Measurements from ENCODE around the gene TTC31.

The TTC31 gene

GRCh38 chr2:74515271-74515980 is 32.5 kb downstream of the TTC31 start:
- Histone ChIP-seq H3K4me3 (ENCODE audit: control insufficient read depth in 1 of 7, extremely low read depth in 1 of 7, insufficient read depth in 4 of 7, low read depth in 2 of 7, low read length in 6 of 7) (peak overlapping the region in 5 of 7 experiments; percentile 39 to 64 (median 56)), H3K36me3 (ENCODE audit: control insufficient read depth in 4 of 4, insufficient read depth in 4 of 4, low read length in 3 of 4) (no peaks in the 10 kb centered on the region), H3K27ac (ENCODE audit: insufficient read depth in 1 of 2, low read depth in 1 of 2, low read length in 2 of 2, poor library complexity in 1 of 2, severe bottlenecking in 2 of 2) (no peak overlapping the region), H3K27me3 (replicated peaks in 2 of 5; ENCODE audit: control insufficient read depth in 4 of 5, insufficient read depth in 5 of 5, low read length in 4 of 5) (peaks cover 15 to 99% (median 57%) of the 10 kb centered on the region in 5 experiments), H3K9me3 (ENCODE audit: control extremely low read depth in 1 of 5, control insufficient read depth in 4 of 5, insufficient read depth in 2 of 5, low read depth in 1 of 5, low read length in 4 of 5) (peaks cover 0 to 6% (median 0%) of the 10 kb centered on the region in 5 experiments), H3K4me1 (ENCODE audit: control extremely low read depth in 1 of 4, control insufficient read depth in 4 of 4, insufficient read depth in 4 of 4, low read length in 3 of 4) (peaks cover 0 to 38% (median 30%) of the 10 kb centered on the region in 4 experiments)
- POLR2A ChIA-PET: interaction anchor here (1.1 kb wide), 1 partner anchor 11 kb away, joined by 3 read pairs; the partner anchor contains the start of gene DQX1
- CTCF ChIA-PET: interaction anchor here (1.1 to 9.0 kb wide), 7 partner anchors 7 to 73 kb away, joined by 3 to 53 read pairs (median 7); partner anchors contain the start of genes AUP1, CCDC142, HTRA2 and PCGF1
- DNase-seq: no peak
- WGBS (ENCODE audit: insufficient coverage): 3% methylated on average over 51 of the region's 60 CpGs

- CTCF ChIA-PET: interaction anchor here (1.7 to 9.0 kb wide), 5 partner anchors 7 to 72 kb away, joined by 6 to 53 read pairs (median 14); partner anchors contain the start of genes AUP1, HTRA2 and PCGF1
- H3K27ac ChIP-seq (ENCODE audit: insufficient read depth in 1 of 2, low read depth in 1 of 2, low read length in 2 of 2, poor library complexity in 1 of 2, severe bottlenecking in 2 of 2): no peak overlapping the region
- H3K4me3 ChIP-seq (ENCODE audit: control insufficient read depth in 1 of 7, extremely low read depth in 1 of 7, insufficient read depth in 4 of 7, low read depth in 2 of 7, low read length in 6 of 7): peak overlapping the region in 6 of 7 experiments; percentile 26 to 64 (median 52)
- peaks cover 0 to 38% (median 30%) of the 10 kb centered on the region in 4 experiments for H3K4me1 ChIP-seq (ENCODE audit: control extremely low read depth in 1 of 4, control insufficient read depth in 4 of 4, insufficient read depth in 4 of 4, low read length in 3 of 4)
- H3K27me3 ChIP-seq (replicated peaks in 2 of 5; ENCODE audit: control insufficient read depth in 4 of 5, insufficient read depth in 5 of 5, low read length in 4 of 5): peaks cover 13 to 95% (median 56%) of the 10 kb centered on the region in 5 experiments
- POLR2A ChIA-PET: interaction anchor here (0.9 to 1.1 kb wide), 2 partner anchors 10 to 13 kb away, joined by 3 read pairs; partner anchors contain the start of genes AUP1 and DQX1
- no peaks in the 10 kb centered on the region for H3K36me3 ChIP-seq (ENCODE audit: control insufficient read depth in 4 of 4, insufficient read depth in 4 of 4, low read length in 3 of 4)
- peak in 2 of 3 donors; percentile 70 to 73 for DNase-seq
- 3% methylated on average over 63 of the region's 72 CpGs for WGBS (ENCODE audit: insufficient coverage)
- peaks cover 0 to 6% (median 0%) of the 10 kb centered on the region in 5 experiments for H3K9me3 ChIP-seq (ENCODE audit: control extremely low read depth in 1 of 5, control insufficient read depth in 4 of 5, insufficient read depth in 2 of 5, low read depth in 1 of 5, low read length in 4 of 5)
Measured at GRCh38 chr2:74515981-74516633, 33.2 kb downstream of the TTC31 start.

- DNase-seq: no peak
- Histone ChIP-seq H3K36me3 (ENCODE audit: control insufficient read depth in 4 of 4, insufficient read depth in 4 of 4, low read length in 3 of 4) (no peaks in the 10 kb centered on the region), H3K4me1 (ENCODE audit: control extremely low read depth in 1 of 4, control insufficient read depth in 4 of 4, insufficient read depth in 4 of 4, low read length in 3 of 4) (peaks cover 0 to 38% (median 30%) of the 10 kb centered on the region in 4 experiments), H3K4me3 (ENCODE audit: control insufficient read depth in 1 of 7, extremely low read depth in 1 of 7, insufficient read depth in 4 of 7, low read depth in 2 of 7, low read length in 6 of 7) (peak overlapping the region in 3 of 7 experiments; percentile 47 to 64 (median 62)), H3K27me3 (replicated peaks in 2 of 5; ENCODE audit: control insufficient read depth in 4 of 5, insufficient read depth in 5 of 5, low read length in 4 of 5) (peaks cover 13 to 92% (median 51%) of the 10 kb centered on the region in 5 experiments), H3K9me3 (ENCODE audit: control extremely low read depth in 1 of 5, control insufficient read depth in 4 of 5, insufficient read depth in 2 of 5, low read depth in 1 of 5, low read length in 4 of 5) (peaks cover 0 to 6% (median 0%) of the 10 kb centered on the region in 5 experiments), H3K27ac (ENCODE audit: insufficient read depth in 1 of 2, low read depth in 1 of 2, low read length in 2 of 2, poor library complexity in 1 of 2, severe bottlenecking in 2 of 2) (no peak overlapping the region)
- WGBS (ENCODE audit: insufficient coverage): 76% methylated on average over 13 of the region's 13 CpGs
- CTCF ChIA-PET: interaction anchor here (1.5 to 9.0 kb wide), 5 partner anchors 8 to 71 kb away, joined by 4 to 53 read pairs (median 14); partner anchors contain the start of genes AUP1, HTRA2 and PCGF1
- POLR2A ChIA-PET: interaction anchor here (0.9 to 1.1 kb wide), 2 partner anchors 10 to 12 kb away, joined by 3 read pairs; partner anchors contain the start of genes AUP1 and DQX1
Measured at GRCh38 chr2:74516650-74517049, 33.8 kb downstream of the TTC31 start.

- CTCF ChIA-PET: interaction anchor here (0.8 to 9.0 kb wide), 6 partner anchors 9 to 50 kb away, joined by 3 to 53 read pairs (median 3); partner anchors contain the start of genes AUP1, HTRA2, MRPL53 and PCGF1
- H3K36me3 ChIP-seq (ENCODE audit: control insufficient read depth in 4 of 4, insufficient read depth in 4 of 4, low read length in 3 of 4): peaks cover 6 to 24% (median 18%) of the 10 kb centered on the region in 4 experiments
- POLR2A ChIA-PET: no interaction called here
- H3K27ac ChIP-seq (ENCODE audit: insufficient read depth in 1 of 2, low read depth in 1 of 2, low read length in 2 of 2, poor library complexity in 1 of 2, severe bottlenecking in 2 of 2): no peak overlapping the region
- H3K4me1 ChIP-seq (ENCODE audit: control extremely low read depth in 1 of 4, control insufficient read depth in 4 of 4, insufficient read depth in 4 of 4, low read length in 3 of 4): no peaks in the 10 kb centered on the region
- peaks cover 4 to 40% (median 16%) of the 10 kb centered on the region in 5 experiments for H3K27me3 ChIP-seq (replicated peaks in 2 of 5; ENCODE audit: control insufficient read depth in 4 of 5, insufficient read depth in 5 of 5, low read length in 4 of 5)
- H3K9me3 ChIP-seq (ENCODE audit: control extremely low read depth in 1 of 5, control insufficient read depth in 4 of 5, insufficient read depth in 2 of 5, low read depth in 1 of 5, low read length in 4 of 5): no peaks in the 10 kb centered on the region
- DNase-seq: no peak
- no peak overlapping the region for H3K4me3 ChIP-seq (ENCODE audit: control insufficient read depth in 1 of 7, extremely low read depth in 1 of 7, insufficient read depth in 4 of 7, low read depth in 2 of 7, low read length in 6 of 7)
- WGBS (ENCODE audit: insufficient coverage): 85% methylated on average over 3 of the region's 3 CpGs
Measured at GRCh38 chr2:74522516-74522915, 39.6 kb downstream of the TTC31 start.

GRCh38 chr2:74524005-74524404 is 41.1 kb downstream of the TTC31 start:
- no peak overlapping the region for H3K4me3 ChIP-seq (ENCODE audit: control insufficient read depth in 1 of 7, extremely low read depth in 1 of 7, insufficient read depth in 4 of 7, low read depth in 2 of 7, low read length in 6 of 7)
- no peak overlapping the region for H3K27ac ChIP-seq (ENCODE audit: insufficient read depth in 1 of 2, low read depth in 1 of 2, low read length in 2 of 2, poor library complexity in 1 of 2, severe bottlenecking in 2 of 2)
- H3K36me3 ChIP-seq (ENCODE audit: control insufficient read depth in 4 of 4, insufficient read depth in 4 of 4, low read length in 3 of 4): peaks cover 6 to 34% (median 19%) of the 10 kb centered on the region in 4 experiments
- ChIA-PET CTCF (interaction anchor here (0.7 kb wide), 1 partner anchor 9 kb away, joined by 3 read pairs; no protein-coding TSS in a partner anchor), POLR2A (no interaction called here)
- no peak for DNase-seq
- H3K4me1 ChIP-seq (ENCODE audit: control extremely low read depth in 1 of 4, control insufficient read depth in 4 of 4, insufficient read depth in 4 of 4, low read length in 3 of 4): peaks cover 0 to 15% (median 10%) of the 10 kb centered on the region in 4 experiments
- H3K27me3 ChIP-seq (replicated peaks in 2 of 5; ENCODE audit: control insufficient read depth in 4 of 5, insufficient read depth in 5 of 5, low read length in 4 of 5): peaks cover 2 to 25% (median 4%) of the 10 kb centered on the region in 5 experiments
- no peaks in the 10 kb centered on the region for H3K9me3 ChIP-seq (ENCODE audit: control extremely low read depth in 1 of 5, control insufficient read depth in 4 of 5, insufficient read depth in 2 of 5, low read depth in 1 of 5, low read length in 4 of 5)
- 95% methylated on average over 4 of the region's 9 CpGs for WGBS (ENCODE audit: insufficient coverage)

- CTCF ChIA-PET: interaction anchor here (10.0 kb wide), 1 partner anchor 21 kb away, joined by 143 read pairs; the partner anchor contains the start of genes LBX2 and PCGF1
- POLR2A ChIA-PET: no interaction called here
- Histone ChIP-seq H3K4me3 (ENCODE audit: control insufficient read depth in 1 of 7, extremely low read depth in 1 of 7, insufficient read depth in 4 of 7, low read depth in 2 of 7, low read length in 6 of 7) (no peak overlapping the region), H3K4me1 (ENCODE audit: control extremely low read depth in 1 of 4, control insufficient read depth in 4 of 4, insufficient read depth in 4 of 4, low read length in 3 of 4) (peaks cover 0 to 16% (median 13%) of the 10 kb centered on the region in 4 experiments), H3K27me3 (replicated peaks in 2 of 5; ENCODE audit: control insufficient read depth in 4 of 5, insufficient read depth in 5 of 5, low read length in 4 of 5) (peaks cover 0 to 15% (median 3%) of the 10 kb centered on the region in 5 experiments), H3K9me3 (ENCODE audit: control extremely low read depth in 1 of 5, control insufficient read depth in 4 of 5, insufficient read depth in 2 of 5, low read depth in 1 of 5, low read length in 4 of 5) (no peaks in the 10 kb centered on the region), H3K27ac (ENCODE audit: insufficient read depth in 1 of 2, low read depth in 1 of 2, low read length in 2 of 2, poor library complexity in 1 of 2, severe bottlenecking in 2 of 2) (no peak overlapping the region), H3K36me3 (ENCODE audit: control insufficient read depth in 4 of 4, insufficient read depth in 4 of 4, low read length in 3 of 4) (peaks cover 6 to 34% (median 19%) of the 10 kb centered on the region in 4 experiments)
- 99% methylated on average over 9 of the region's 10 CpGs for WGBS (ENCODE audit: insufficient coverage)
- DNase-seq: no peak
Measured at GRCh38 chr2:74524955-74525716, 42.3 kb downstream of the TTC31 start.

All from common myeloid progenitor, CD34-positive (primary cell).